Measurements from ENCODE around the gene NTM.

DNA sequence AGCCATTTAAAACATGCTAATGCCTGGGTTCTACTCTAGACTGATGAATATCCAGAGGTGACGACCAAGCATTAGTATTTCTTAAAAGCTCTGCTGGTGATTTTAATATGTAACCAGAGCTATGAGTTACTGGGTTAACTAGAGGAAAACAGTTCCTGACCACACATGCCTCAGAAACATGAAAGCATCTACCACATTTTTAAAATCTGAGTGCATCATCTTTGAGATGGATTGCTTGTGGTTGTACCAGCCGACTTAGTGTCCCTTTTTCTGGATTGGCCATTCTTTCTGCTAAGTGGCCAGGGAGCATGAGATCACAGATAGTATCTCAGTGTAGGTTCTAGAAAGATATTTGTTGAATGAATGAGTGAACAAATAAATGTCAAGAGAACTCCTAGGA lies 152.4 kb downstream of the NTM start:
- TF ChIP-seq, protein P1, sequence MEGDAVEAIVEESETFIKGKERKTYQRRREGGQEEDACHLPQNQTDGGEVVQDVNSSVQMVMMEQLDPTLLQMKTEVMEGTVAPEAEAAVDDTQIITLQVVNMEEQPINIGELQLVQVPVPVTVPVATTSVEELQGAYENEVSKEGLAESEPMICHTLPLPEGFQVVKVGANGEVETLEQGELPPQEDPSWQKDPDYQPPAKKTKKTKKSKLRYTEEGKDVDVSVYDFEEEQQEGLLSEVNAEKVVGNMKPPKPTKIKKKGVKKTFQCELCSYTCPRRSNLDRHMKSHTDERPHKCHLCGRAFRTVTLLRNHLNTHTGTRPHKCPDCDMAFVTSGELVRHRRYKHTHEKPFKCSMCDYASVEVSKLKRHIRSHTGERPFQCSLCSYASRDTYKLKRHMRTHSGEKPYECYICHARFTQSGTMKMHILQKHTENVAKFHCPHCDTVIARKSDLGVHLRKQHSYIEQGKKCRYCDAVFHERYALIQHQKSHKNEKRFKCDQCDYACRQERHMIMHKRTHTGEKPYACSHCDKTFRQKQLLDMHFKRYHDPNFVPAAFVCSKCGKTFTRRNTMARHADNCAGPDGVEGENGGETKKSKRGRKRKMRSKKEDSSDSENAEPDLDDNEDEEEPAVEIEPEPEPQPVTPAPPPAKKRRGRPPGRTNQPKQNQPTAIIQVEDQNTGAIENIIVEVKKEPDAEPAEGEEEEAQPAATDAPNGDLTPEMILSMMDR (conservative IDR thresholded peaks at IDR 0.05; ENCODE audit: low read length) = no peak
- TF ChIP-seq EZH2phosphoT487 (IDR thresholded peaks at IDR 0.05; ENCODE audit: borderline replicate concordance) = no peak

All from Loucy (cell line).